SK-N-SH (cell line): Measurements from ENCODE around the gene RPS6KL1. TPM values are rescaled to one million over a fixed set of nuclear protein-coding genes. Genes with fewer than 3 reads are reported as not detected.

ENCODE experiments used
- CTCF ChIA-PET: fragments of 300-600, 350-600 bp; formaldehyde crosslinking; extraction: SDS; loops from one replicate; lab custom pipeline; 2021; lab: Yijun Ruan, JAX
- POLR2A ChIA-PET: fragments of 350-600 bp; sonication (Branson Sonifier 250); formaldehyde crosslinking; extraction: SDS; loops from one replicate; lab custom pipeline; 2020; ENCODE audit warnings: antibody characterized with exemption, inconsistent platforms; lab: Yijun Ruan, JAX
- DNase-seq: peaks from one replicate; pipeline ENCODE4 v3.0.0; 2012
- H2AFZ ChIP-seq: fragments of 200-600 bp; sonication (generic); 2 replicates; pipeline ENCODE4 v1.8.1; 2016; ENCODE audit warnings: antibody characterized with exemption, mild to moderate bottlenecking, low read depth
- H3F3A ChIP-seq: fragments of 200-600 bp; sonication (generic); replicated peaks from 2 replicates; pipeline ENCODE3; 2016; ENCODE audit warnings: antibody characterized with exemption, mild to moderate bottlenecking; ENCODE audit not compliant: insufficient read depth
- H3K27ac ChIP-seq, 2 experiments: fragments of 200-500 bp in 1 of 2; fragments of 200-600 bp in 1 of 2; sonication (Bioruptor generic) in 1 of 2; sonication (generic), shearing (Covaris generic) in 1 of 2; 2 replicates each; pipeline versions ENCODE4 v1.5.1 to v1.6.1; 2014 to 2016; ENCODE audit warnings: low read depth in 2 of 2, inconsistent platforms in 1 of 2, low read length in 1 of 2, mild to moderate bottlenecking in 1 of 2, mixed read lengths in 1 of 2
- H3K27me3 ChIP-seq: fragments of 200-600 bp; sonication (generic), shearing (Covaris generic); 2 replicates; pipeline ENCODE4 v1.6.1; 2016; ENCODE audit warnings: mixed run types; ENCODE audit not compliant: insufficient read depth
- H3K36me3 ChIP-seq, 2 experiments: fragments of 200-500 bp in 1 of 2; fragments of 200-600 bp in 1 of 2; sonication (Bioruptor generic) in 1 of 2; sonication (generic) in 1 of 2; replicated peaks in 1 of 2; 2 replicates each; pipeline versions ENCODE3 to v1.5.1; 2014 to 2016; ENCODE audit warnings: low read length in 1 of 2, mild to moderate bottlenecking in 1 of 2; ENCODE audit not compliant: insufficient read depth in 2 of 2, control insufficient read depth in 1 of 2
- H3K4me1 ChIP-seq, 2 experiments: fragments of 200-500 bp in 1 of 2; fragments of 200-600 bp in 1 of 2; sonication (Bioruptor generic) in 1 of 2; sonication (generic), shearing (Covaris generic) in 1 of 2; 2 replicates each; pipeline versions ENCODE4 v1.5.1 to v1.6.1; 2014 to 2016; ENCODE audit warnings: low read depth in 1 of 2, low read length in 1 of 2, mixed run types in 1 of 2; ENCODE audit not compliant: insufficient read depth in 2 of 2, control insufficient read depth in 1 of 2
- H3K4me2 ChIP-seq: fragments of 200-600 bp; sonication (generic), shearing (Covaris generic); 2 replicates; pipeline ENCODE4 v1.6.1; 2017; ENCODE audit warnings: mixed run types
- H3K4me3 ChIP-seq, 2 experiments: fragments of 200-500 bp in 1 of 2; fragments of 200-600 bp in 1 of 2; sonication (Bioruptor generic) in 1 of 2; sonication (generic), shearing (Covaris generic) in 1 of 2; 2 replicates each; pipeline versions ENCODE4 v1.5.1 to v1.8.1; 2014 to 2016; ENCODE audit warnings: low read depth in 2 of 2, inconsistent platforms in 1 of 2, low read length in 1 of 2, mild to moderate bottlenecking in 1 of 2, mixed read lengths in 1 of 2, moderate library complexity in 1 of 2
- H3K79me2 ChIP-seq: fragments of 200-600 bp; sonication (generic); 2 replicates; pipeline ENCODE4 v1.8.1; 2017; ENCODE audit warnings: mild to moderate bottlenecking; ENCODE audit not compliant: insufficient read depth
- H3K9ac ChIP-seq: fragments of 200-600 bp; sonication (generic); 2 replicates; pipeline ENCODE4 v1.6.1; 2017; ENCODE audit warnings: mixed run types
- H3K9me2 ChIP-seq: fragments of 200-600 bp; sonication (generic); 2 replicates; pipeline ENCODE4 v1.6.1; 2017; ENCODE audit warnings: mixed run types
- H3K9me3 ChIP-seq: fragments of 200-600 bp; sonication (generic); 2 replicates; pipeline ENCODE4 v1.6.1; 2017; ENCODE audit warnings: mixed run types, mild to moderate bottlenecking, moderate library complexity
- H4K20me1 ChIP-seq: fragments of 200-600 bp; sonication (generic); 2 replicates; pipeline ENCODE4 v1.6.1; 2017; ENCODE audit warnings: mild to moderate bottlenecking, mixed run types; ENCODE audit not compliant: insufficient read depth
- CTCF ChIP-seq: fragments of 200-600 bp; sonication (generic); IDR thresholded peaks from 2 replicates; pipeline ENCODE4 v1.6.1; 2017; ENCODE audit warnings: antibody characterized with exemption, mild to moderate bottlenecking, moderate library complexity
- ELF1 ChIP-seq: IDR thresholded peaks from 2 replicates; pipeline ENCODE4 v1.4.0; 2012
- FOSL2 ChIP-seq: IDR thresholded peaks from 2 replicates; pipeline ENCODE4 v1.4.0; 2012; ENCODE audit warnings: low read depth, mild to moderate bottlenecking, moderate library complexity, borderline replicate concordance
- GABPA ChIP-seq: IDR thresholded peaks from 2 replicates; pipeline ENCODE4 v1.4.0; 2012; ENCODE audit warnings: low read depth, mild to moderate bottlenecking
- MEF2A ChIP-seq: IDR thresholded peaks from 2 replicates; pipeline ENCODE4 v1.4.0; 2012; ENCODE audit warnings: low read depth, borderline replicate concordance
- MXI1 ChIP-seq: IDR thresholded peaks from 2 replicates; pipeline ENCODE4 v1.6.1; 2012; ENCODE audit warnings: mild to moderate bottlenecking, low read depth, low read length, improper control_type of control experiment
- NRF1 ChIP-seq: IDR thresholded peaks from 2 replicates; pipeline ENCODE4 v1.6.1; 2012; ENCODE audit warnings: low read depth, mild to moderate bottlenecking, low read length
- POLR2AphosphoS5 ChIP-seq: IDR thresholded peaks from 2 replicates; pipeline ENCODE4 v1.6.1; 2012; ENCODE audit warnings: low read depth, low read length
- RFX5 ChIP-seq: IDR thresholded peaks from 2 replicates; pipeline ENCODE4 v1.6.1; 2012; ENCODE audit warnings: mild to moderate bottlenecking, improper control_type of control experiment, low read length
- RXRA ChIP-seq: IDR thresholded peaks from 2 replicates; pipeline ENCODE4 v1.4.0; 2012; ENCODE audit warnings: low read depth, mild to moderate bottlenecking, borderline replicate concordance
- SIN3A ChIP-seq: IDR thresholded peaks from 2 replicates; pipeline ENCODE4 v1.6.1; 2012; ENCODE audit warnings: low read depth, mild to moderate bottlenecking, low read length, moderate library complexity, borderline replicate concordance
- SMC3 ChIP-seq: IDR thresholded peaks from 2 replicates; pipeline ENCODE4 v1.6.1; 2012; ENCODE audit warnings: low read depth, low read length, improper control_type of control experiment
- USF2 ChIP-seq: fragments of 150-350 bp; IDR thresholded peaks from 2 replicates; pipeline ENCODE4 v1.6.1; 2017; ENCODE audit warnings: antibody characterized with exemption, low read length, low read depth, borderline replicate concordance
- WGBS: methylation state at CpG from one replicate; pipeline ENCODE4 v1.1.6; 2017; ENCODE audit warnings: low lambda C conversion rate; 5-methylcytosine and 5-hydroxymethylcytosine counted together
- polyA plus RNA-seq, 3 experiments: library from polyadenylated mRNA; depleted of rRNA; stranded (reverse); fragments of >200 nt; gene quantifications; 2 replicates each; pipeline ENCODE4 v1.2.3, GENCODE V29; 2012
- TF ChIP-seq, protein P1 (sequence below): IDR thresholded peaks from 2 replicates; pipeline ENCODE4 v1.4.0; 2012; ENCODE audit warnings: low read depth, borderline replicate concordance
- TF ChIP-seq, protein P2 (sequence below): IDR thresholded peaks from 2 replicates; pipeline ENCODE4; 2012

Gene RPS6KL1
- polyA plus RNA-seq, 1 of the 3 experiments (the other 2 are of a cell fraction), result 2.5 TPM

- ChIA-PET POLR2A (no interaction called here), CTCF (interaction anchor here (0.7 to 4.4 kb wide), 7 partner anchors 11 to 154 kb away, joined by 3 to 34 read pairs (median 3); partner anchors contain the start of gene RPS6KL1)
- H3K4me1 ChIP-seq, result peaks cover 2 to 3% of the 10 kb centered on the region in 2 experiments; a peak in 3 of 4 replicates
- no peaks in the 10 kb centered on the region for H3K27me3 ChIP-seq
- DNase-seq, result no peak
- no peak overlapping the region for H3K4me2 ChIP-seq
- WGBS, result 71% methylated on average over 16 of the region's 26 CpGs
- no peak overlapping the region for H3K9ac ChIP-seq
- no peak overlapping the region for H3K27ac ChIP-seq
- no peaks in the 10 kb centered on the region for H3K9me3 ChIP-seq
- no peak overlapping the region for H3K4me3 ChIP-seq
- H3K36me3 ChIP-seq, result no peaks in the 10 kb centered on the region
- no peaks in the 10 kb centered on the region for H3K79me2 ChIP-seq
- peaks cover 4% of the 10 kb centered on the region for H3F3A ChIP-seq
- no peaks in the 10 kb centered on the region for H3K9me2 ChIP-seq
- H2AFZ ChIP-seq, result no peak overlapping the region
- no peaks in the 10 kb centered on the region for H4K20me1 ChIP-seq
- TF ChIP-seq CTCF (no peak), USF2 (no peak), MEF2A (no peak), FOSL2 (no peak), SMC3 (no peak), MXI1 (no peak), POLR2AphosphoS5 (no peak), ELF1 (no peak), RXRA (no peak), GABPA (no peak), SIN3A (no peak), NRF1 (no peak), RFX5 (no peak)
- TF ChIP-seq, protein P1, sequence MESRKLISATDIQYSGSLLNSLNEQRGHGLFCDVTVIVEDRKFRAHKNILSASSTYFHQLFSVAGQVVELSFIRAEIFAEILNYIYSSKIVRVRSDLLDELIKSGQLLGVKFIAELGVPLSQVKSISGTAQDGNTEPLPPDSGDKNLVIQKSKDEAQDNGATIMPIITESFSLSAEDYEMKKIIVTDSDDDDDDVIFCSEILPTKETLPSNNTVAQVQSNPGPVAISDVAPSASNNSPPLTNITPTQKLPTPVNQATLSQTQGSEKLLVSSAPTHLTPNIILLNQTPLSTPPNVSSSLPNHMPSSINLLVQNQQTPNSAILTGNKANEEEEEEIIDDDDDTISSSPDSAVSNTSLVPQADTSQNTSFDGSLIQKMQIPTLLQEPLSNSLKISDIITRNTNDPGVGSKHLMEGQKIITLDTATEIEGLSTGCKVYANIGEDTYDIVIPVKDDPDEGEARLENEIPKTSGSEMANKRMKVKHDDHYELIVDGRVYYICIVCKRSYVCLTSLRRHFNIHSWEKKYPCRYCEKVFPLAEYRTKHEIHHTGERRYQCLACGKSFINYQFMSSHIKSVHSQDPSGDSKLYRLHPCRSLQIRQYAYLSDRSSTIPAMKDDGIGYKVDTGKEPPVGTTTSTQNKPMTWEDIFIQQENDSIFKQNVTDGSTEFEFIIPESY, result no peak
- TF ChIP-seq, protein P2, sequence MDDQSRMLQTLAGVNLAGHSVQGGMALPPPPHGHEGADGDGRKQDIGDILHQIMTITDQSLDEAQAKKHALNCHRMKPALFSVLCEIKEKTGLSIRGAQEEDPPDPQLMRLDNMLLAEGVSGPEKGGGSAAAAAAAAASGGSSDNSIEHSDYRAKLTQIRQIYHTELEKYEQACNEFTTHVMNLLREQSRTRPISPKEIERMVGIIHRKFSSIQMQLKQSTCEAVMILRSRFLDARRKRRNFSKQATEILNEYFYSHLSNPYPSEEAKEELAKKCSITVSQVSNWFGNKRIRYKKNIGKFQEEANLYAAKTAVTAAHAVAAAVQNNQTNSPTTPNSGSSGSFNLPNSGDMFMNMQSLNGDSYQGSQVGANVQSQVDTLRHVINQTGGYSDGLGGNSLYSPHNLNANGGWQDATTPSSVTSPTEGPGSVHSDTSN, result no peak
Observed at GRCh38 chr14:74934476-74935359, 11.7 kb upstream of the RPS6KL1 start.
